NCI-H510A treated with DMSO at 0.1 percent for 48 hours (cell line): Measurements from ENCODE around the gene TRIM46.
"Not testable (repeated sequence)": the region's sequence is repeated elsewhere in the genome, so short reads cannot be mapped to it uniquely, and the experiment has no call there.

ENCODE experiments used
- DNase-seq: peaks from one replicate; lab custom pipeline; 2025; lab: John Stamatoyannopoulos, UW

Gene TRIM46

DNA sequence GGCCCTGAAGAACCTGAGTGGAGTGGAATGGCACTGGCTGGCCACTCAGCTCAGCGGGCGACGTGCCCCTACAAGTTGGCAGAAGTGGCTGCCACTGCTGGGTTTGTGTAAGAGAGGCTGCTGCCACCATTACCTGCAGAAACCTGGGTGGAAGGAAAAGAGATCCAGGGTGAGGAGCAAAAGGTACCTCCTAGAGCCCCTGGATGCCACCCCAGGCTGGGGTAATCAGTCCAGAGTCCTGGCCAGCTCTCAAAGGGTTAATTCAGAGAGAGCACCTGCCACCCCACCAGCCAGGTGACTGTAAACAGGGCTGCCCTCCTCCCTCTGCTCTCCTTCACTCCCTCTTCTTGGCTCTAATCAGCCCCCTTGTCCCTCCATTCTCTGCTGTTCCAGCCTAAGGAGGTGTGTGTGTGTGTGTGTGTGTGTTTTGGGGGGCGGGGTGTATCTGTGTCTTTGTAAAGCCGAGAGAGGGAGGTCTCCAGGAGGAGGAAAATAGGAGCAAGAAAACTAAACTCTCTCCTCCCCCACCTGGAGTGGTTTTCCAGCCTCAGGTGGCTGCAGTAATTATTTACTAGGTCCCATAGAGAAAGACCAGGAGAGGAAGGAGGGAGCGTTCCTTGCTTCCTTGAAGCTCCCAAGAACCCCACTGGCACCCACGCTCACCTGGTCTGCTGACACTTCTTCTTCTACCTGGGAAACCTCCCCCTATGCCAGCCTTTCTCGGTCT, 12.6 kb downstream of the TRIM46 start:
- peak; percentile 71 for DNase-seq

DNA sequence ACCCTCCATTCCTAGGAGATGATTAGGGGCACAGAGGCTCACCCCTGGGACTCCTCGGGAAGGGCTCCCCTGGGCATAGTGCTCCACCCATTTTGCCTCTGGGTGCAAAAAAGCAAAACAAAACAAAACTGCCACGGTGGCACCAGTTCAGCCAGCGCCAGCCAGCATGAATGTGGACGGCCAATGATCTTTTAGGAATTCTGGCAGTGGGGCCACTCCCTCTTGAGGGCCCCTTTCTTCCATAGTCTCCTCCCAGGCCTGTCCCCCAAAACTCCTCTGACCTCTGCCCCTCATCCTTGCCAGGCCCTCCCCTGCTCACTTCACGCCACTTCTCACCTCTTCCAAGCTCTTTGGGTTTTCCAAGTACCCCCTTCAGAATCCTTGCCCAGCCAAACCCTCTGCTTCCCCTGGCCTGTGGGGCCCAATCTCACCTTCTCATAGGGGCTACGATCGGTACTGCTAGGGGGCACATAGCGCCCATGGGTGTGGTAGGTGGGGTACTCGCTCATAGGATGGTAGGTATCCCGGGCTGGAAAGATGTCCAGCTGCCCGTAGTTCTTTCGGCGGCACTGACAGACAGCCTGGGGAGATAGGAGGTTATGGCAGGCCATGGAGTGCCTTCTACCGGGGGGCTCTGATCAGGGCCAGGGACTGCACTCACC, 13.3 kb downstream of the TRIM46 start:
- no peak for DNase-seq

DNA sequence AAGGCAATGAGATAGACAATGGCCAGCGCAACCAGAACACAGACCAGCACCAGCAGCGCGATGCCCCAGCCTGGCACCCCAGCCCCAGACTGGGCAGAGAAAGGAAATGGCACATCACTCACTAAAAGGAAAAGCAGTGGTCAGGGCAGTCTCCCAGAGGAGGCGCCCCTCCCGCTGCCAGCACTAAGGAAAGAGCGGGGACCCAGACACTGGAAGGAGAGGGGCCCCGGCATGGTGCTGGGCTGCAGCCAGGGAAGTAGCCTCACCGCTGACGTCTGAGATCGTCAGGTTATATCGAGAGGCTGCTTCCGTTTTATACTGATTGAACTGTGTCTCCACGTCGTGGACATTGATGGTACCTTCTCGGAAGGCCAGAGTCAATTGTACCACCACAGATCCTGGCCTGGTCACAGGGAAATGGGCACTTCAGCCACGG, 13.8 kb downstream of the TRIM46 start:
- DNase-seq: no peak

DNA sequence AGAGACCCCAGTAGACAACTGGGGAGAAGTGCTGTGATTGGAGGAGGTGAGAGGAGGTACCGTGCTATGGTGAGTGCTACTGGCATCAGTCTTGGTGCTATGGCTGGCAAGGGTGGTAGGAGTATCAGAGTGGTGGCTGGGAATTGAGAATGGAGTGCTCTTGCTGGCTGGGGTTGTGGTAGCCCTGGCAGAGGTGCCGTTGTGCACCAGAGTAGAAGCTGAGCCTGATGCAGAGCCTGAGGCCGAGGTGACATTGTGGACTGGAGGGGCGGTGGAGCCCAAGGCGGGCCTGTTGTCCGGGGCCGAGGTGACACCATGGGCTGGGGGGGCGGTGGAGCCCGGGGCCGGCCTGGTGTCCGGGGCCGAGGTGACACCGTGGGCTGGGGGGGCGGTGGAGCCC, 14.6 kb downstream of the TRIM46 start:
- DNase-seq: no peak

DNA sequence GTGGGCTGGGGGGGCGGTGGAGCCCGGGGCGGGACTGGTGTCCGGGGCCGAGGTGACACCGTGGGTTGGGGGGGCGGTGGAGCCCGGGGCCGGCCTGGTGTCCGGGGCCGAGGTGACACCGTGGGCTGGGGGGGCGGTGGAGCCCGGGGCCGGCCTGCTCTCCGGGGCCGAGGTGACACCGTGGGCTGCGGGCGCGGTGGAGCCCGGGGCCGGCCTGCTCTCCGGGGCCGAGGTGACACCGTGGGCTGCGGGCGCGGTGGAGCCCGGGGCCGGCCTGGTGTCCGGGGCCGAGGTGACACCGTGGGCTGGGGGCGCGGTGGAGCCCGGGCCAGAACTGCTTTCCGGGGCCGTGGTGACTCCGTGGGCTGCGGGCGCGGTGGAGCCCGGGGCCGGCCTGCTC, 16.3 kb downstream of the TRIM46 start:
- DNase-seq: not testable (repeated sequence)

DNA sequence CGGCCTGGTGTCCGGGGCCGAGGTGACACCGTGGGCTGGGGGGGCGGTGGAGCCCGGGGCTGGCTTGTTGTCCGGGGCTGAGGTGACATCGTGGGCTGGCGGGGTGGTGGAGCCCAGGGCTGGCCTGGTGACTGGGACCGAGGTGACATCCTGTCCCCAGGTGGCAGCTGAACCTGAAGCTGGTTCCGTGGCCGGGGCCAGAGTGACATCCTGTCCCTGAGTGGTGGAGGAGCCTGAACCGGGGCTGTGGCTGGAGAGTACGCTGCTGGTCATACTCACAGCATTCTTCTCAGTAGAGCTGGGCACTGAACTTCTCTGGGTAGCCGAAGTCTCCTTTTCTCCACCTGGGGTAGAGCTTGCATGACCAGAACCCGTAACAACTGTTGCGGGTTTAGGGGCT, 18.3 kb downstream of the TRIM46 start:
- no peak for DNase-seq

DNA sequence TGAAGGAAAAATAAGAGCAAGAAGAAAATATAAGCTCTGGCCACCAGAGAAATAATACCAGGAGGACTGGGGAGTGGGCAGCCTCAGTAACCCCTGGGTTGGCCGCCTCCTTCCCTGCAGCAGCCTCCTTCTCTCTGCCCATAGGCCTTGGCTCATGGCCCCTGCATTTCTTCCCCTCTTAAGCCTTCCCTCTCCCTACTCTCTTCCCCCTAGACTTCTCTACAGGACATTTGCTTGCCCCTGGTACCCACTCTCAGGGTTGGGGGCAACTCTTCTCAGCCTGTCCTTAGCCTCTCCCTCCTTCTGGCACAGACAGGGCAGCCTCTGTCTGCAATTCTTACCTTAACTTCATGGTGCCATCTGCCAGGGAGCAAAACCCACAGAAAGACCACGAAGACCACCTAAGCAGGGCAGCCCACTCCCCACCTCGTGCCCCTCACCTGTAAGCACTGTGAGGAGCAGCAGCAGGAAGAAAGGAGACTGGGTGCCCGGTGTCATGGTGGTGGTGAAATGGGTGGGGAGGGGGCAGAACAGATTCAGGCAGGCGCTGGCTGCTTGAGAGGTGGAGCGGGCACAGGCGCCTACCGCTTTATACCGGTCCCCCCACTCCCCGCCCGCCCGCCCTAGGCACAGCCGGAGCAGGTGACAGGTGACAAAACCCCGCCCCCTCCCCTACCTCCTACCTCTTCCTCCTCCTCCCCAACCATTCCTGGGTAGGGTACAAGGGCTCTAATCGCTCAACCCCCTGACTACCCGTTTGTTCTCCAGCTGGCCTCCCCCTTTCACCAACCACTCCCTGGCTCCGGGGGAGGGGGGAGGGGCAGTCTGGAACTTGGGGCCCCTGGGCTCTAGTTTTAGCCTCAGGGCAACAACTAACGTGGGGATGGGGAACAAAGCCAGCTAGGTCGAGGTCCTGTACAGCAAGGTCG, 19.0 kb downstream of the TRIM46 start:
- DNase-seq: peak; percentile 81

DNA sequence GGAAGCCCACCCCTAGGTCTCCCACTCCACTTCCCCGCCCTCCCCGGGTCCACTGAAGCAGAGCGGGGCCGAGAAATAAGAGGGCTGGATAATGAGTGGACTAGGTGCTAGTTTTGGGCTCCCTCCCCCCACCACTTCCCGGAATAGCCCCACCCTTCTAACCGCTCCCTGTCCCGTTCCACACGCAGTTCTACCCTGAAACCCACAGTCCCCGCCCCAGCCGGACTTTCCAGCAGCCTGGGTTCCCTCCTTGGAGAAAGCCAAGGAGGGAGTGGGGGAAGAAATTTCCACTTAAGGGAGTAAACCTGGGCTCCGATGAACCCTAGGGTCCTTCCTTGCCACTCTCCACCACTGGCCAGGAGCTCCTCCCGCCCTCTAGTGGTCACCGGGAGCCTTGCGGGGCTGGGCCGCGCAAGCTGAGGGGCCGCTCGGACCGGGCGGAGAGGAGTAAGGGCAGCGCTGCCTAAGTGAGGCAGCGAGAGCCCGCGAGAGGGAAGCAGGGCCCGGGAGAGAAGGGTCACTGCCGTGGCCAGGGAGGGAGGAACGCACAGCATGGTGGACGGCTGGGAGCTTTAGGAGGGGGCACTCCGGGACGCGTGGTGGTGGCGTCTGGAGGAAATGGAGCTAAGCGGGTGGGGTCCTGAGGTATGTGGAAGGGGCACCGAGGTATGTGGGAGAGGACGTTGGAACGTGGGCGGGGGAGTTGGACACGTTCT, 19.8 kb downstream of the TRIM46 start:
- peak; percentile 82 for DNase-seq

DNA sequence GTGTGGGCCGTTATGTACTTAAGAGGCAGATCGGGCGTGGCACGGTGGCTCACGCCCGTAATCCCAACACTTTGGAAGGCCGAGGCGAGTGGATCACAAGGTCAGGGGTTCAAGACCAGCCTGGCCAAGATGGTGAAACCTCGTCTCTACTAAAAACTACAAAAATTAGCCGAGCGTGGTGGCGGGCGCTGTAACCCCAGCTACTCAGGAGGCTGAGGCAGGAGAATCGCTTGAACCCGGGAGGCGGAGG, 20.3 kb downstream of the TRIM46 start:
- DNase-seq: not testable (repeated sequence)

DNA sequence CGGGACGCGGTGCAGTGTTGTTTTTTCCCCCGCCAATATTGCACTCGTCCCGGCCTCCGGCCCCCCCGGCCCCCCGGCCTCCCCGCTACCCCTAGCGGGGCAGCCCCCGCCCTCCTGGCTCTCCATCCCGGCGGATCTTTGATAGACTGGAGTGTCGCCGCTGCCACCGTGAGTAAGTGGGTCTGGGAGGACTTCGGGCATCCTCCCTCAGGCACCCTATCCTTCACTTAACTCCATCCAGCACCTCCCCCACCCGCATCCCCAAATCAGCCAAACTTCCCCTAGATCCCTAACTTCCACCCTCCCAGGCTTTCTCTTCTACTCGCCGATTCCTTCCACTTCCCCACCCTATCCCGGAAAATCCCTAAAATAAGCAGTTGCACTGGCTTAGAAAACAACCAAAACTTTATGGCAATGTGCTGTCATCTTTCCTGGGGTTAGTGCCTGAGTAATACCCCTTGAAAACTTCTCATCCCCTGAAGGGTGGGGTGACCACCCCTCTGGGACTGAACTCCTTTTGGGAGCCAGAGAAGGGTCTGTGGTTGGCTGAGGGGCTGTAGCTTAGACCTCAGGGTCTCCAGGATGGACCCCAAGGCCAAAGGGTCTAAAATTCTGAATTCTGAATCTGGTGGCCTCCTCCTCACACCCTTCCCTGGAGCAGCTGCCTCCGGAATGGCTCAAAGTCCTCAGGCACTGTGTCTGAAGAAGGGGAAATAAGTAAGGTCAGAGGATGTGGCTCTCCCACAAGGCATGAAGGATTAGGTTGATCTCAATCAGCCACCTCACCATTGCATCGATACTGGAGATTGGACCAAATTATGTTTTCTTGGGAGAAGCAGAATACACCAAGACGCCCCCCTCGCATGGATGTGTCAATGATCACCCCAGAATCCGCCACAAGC, 21.8 kb downstream of the TRIM46 start:
- DNase-seq: no peak

DNA sequence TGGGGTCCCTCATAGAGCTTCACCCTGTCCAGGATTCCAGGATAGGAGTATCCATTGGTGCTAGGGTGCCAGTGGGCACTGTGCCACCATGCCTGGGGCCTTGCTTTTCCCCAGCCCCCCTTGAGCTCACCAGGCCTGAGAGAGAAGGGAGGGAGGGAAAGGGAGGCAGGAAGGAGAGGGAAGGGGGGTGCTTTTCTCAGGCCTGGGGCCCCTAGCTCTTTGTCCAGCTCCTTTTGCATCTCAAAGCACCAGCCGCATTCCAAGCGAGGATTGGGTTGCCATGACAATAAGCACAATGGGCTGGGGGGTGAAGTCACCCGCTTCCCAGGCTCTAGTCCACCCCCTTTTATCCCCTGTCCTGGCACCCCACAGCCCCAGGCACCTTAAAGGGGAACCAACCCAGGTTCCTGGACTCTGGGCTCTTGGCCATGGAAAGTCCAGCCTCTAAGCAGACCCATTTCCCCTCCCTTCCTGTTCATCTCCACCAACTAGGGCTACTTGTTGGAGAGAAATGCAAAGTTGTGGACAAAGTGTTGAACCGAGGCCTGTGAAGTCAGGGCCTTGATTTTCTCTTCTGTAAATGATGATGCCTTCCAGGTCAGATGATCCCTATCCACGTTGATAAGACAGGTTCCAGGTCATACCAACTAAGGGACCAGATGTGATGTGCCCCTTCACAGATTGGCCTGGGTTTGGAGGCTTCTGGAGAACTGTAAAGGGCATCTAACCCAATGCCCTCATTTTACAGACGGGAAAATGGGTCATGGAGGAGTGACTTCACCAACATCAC, 22.6 kb downstream of the TRIM46 start:
- DNase-seq: no peak

DNA sequence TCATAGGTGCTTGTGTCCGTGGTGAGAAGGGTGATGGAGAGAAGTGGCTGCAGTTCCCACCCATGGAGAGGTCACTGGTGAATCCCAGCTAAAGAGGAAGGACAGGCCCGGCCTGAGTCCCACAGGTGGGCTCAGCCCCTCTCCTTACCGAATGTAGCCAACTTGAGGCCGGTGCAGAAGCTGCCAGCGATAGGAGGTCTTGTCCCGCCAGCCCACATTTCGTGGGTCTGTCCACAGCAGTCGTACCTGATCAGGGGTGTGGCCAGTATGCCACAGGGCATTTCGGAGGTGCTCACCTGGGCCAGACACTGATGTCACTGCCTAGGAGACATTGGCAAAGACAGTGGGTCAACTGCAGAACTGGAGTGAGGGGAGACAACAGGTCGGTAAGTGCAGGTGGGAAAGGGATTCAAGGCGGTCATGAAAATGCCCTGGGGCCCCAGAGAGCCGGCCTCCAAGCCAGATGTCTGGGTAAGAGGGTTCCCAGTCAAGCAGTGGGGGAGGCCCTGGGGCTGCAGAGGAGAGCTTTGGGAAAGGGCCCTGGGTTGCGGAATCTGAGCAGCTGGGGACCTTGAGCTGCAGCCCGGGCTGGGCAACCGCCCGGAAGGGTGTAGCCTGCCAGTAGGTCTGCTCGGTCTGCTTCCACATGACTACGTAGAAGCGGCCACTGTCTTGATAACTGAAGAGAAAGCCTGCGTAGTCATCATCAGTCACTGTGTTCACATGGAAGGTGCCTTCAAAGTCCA, 23.4 kb downstream of the TRIM46 start:
- no peak for DNase-seq

DNA sequence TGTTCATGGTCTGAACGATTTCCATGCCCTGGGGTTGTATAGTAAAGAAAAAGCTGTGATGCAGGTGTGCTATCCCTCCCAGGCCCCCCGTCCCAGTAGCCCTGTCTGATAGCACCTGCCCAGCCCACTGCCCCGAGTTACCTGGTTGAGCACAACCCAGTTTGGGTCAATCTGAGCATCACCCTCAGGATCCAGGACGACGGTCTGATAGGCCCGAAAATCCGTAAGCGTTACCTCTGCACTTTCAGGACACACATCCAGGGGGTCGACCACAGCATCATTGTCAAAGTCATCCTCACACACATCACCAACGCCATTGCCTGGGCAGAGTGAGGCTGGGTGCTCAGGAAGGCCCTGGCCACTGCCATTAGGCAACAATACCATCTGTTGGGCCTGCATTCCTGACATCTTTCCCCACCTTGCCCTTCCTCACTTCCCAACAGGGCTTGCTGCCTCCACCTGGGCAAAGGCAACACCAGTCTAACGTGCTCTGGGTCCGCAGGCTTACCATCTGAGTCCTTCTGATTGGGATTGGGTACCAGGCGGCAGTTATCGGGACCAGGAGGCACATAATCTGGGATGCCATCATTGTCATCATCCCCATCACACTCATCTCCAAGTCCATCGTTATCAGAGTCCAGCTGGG, 24.4 kb downstream of the TRIM46 start:
- DNase-seq: no peak

DNA sequence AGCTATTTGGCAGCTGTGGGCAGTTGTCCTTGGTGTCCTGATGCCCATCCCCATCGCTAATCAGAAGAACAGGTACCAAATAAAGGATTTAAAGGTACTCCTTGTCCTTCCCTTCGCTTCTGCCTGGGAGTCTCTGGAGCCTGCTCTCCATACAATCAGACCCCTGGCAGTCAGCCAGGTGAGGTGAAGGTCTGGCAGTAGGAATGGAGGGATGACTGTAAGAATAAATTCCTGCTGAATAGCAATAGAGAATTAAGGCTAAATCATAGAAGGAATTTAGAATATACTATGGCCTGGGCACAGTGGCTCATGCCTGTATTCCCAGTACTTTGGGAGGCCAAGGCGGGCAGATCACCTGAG, 24.9 kb downstream of the TRIM46 start:
- DNase-seq: no peak

DNA sequence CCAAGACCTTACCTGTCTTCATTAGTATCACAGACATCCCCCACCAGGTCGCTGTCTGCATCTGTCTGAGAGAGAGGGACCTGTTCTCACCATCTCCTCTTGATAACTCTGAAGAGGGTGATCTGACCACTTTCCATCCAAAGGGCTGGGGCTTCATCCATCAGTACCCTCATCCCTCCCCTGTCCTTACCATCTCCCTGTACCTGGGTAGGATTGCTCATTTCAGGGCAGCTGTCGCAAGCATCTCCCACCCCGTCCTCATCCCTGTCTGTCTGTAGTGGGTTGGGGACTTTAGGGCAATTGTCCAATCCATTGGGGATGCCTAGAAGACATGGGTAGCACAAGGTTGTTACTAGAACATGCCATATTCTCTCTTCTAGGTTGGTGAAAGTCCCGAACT, 26.1 kb downstream of the TRIM46 start:
- DNase-seq: no peak

DNA sequence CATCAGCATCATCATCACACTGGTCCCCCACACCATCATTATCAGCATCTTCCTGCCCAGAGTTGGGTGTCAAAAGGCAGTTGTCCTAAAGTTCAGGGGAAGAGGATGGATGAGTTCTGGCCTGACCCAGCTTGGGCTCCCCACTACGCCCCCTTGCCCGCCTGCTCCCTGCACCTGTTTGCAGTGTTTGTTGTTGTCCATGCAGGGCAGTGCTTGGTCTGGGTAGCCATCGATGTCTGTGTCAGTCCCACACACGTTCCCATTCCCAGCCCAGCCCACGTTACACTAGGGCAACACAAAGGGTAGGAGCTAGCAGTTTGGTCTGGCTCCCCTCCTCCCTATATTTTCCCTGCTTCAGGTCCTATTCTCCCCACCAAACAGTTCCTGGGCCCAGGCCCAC, 27.3 kb downstream of the TRIM46 start:
- DNase-seq: no peak

DNA sequence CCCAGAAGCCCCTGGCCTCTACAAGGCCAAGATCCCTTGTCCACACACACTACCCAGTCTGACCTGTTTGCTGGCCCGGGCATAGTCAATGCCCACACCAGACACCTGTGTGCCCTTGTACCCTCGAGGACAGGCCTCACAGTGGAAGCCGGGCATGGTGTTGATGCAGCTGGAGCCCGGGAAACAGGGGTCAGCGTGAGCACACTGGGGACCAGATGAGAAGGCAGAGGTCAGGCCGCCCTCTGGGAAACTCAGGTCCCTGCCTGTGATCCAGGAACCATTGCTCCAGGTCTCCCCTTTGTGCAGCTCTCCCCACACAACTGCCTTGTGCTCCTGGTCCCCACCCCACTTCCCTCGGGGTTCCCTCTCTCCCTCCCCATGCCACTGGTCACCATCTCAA, 28.5 kb downstream of the TRIM46 start:
- no peak for DNase-seq

DNA sequence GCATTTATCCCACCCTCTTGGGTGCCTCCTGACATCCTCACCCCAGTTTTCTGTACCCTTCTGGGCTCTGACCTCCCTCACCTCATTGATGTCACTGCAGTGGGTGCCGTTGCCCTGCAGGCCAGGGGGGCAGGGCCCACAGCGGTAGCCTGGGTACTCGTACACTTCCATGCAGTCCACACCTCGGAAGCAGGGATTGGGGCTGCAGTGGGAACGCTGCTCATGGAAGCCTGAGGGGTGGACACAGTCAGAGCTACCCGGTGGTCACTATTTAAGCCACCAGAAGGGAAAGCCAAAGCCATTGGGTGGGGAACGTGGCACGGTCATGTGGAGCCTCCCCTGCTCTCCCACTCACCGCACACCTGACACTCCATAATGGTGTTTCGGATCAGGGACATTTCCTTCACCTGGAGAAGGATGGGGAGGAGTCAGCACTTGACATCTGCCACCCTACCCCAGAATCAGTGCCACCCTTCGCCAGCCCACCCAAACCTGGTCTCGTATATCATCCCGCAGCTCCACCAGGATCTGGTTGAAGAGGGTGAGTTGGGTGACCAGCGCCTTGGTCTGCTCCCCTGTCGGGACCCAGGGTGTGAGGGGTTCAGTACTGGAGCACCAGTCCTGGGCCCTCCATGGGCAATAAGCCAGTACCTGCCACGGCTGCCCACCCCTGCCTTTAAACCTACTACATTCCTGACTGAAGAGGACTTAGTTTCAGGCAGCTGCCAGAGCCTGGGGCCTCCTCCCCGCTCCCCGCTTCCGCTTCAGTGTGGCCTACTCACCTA, 29.3 kb downstream of the TRIM46 start:
- no peak for DNase-seq

DNA sequence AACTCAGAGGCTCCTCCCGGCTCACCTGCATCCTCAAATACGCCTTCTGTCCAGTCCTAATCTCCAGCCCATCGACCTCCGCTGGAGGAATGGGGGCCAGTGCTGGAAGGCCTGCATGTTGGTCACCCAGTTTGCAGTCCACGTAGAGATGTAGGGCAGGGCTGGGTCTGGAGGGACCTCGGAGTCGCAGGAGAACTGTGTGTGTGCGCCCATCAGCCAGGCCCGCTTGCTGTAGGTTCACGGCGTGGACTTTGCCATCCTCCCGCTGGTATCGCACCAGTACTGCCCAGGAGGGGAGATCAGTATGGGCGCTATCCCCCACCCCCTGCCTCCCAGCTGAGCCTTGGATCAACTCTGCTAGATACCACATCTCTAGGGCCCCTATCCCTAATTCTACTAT, 31.4 kb downstream of the TRIM46 start:
- no peak for DNase-seq
